ENCODE data around the gene CAPN13. TPM values are rescaled to one million over a fixed set of nuclear protein-coding genes. Genes with fewer than 3 reads are reported as not detected.
A peak's percentile ranks its signal among the peaks of the same experiment; 100 is the strongest.

Gene CAPN13
- total and polyA plus RNA-seq, 2 of the 4 experiments (the other 2 are of a cell fraction): not detected

DNA sequence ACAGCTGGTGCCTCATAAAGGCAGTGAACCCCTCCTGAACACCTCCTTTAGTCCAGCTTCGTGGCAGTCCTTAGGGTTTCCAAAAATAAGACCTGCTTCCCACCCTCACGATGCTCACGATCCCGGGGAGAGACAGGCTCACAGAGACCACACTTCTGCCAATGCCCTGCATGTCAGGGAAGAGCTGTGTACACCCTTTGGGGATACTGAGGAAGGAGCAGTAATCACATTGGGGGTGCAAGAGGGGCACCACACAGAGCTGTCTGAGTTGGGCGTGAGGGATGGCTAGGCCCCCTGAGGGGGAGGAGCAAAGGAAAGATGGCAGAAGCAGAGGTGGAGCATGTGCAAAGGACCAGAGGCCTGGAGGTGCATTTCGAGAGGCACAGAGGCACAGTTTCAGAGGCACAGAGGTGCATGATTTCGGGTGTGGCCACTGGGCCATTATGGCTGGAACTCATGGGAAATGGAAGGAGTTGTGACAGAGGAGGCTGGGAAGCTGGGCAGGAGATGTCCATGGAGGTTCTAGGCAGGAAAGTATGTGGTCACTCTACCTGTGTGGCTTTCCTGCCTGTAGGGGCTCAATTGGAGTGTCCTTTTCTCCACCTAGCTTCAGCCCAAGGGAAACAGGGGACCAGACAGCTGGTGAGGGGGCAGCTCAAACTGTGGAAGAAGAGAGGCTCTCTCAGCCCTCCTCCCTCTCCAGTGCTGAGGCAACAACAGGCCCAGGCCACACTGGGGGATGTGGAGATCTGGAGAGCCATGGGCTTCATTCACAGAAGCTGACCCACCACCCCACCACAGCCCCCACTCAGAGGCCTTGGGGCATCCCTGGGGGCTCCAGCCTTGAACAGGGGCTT lies 115.9 kb downstream of the CAPN13 start:
- no peak overlapping the region for H3K23ac ChIP-seq (ENCODE audit: low read depth, low read length)
- peak overlapping the region; percentile 50; the same call in 1 of the 2 replicates for H2BK120ac ChIP-seq (ENCODE audit: low read depth, low read length)
- in situ Hi-C loops (cut with MboI; ENCODE audit: low sequenced_read_pairs) (no loop called here), dilution Hi-C loops (cut with HindIII; ENCODE audit: low sequenced_read_pairs, unreplicated experiment) (no loop called here), intact Hi-C loops (cut with micrococcal nuclease) (loop anchor here (5.0 kb wide), 1 partner anchor 389 kb away; no protein-coding TSS in a partner anchor)
- H4K20me1 ChIP-seq (ENCODE audit: insufficient read depth, low read length): no peaks in the 10 kb centered on the region
- peak overlapping the region; percentile 63 for H2BK20ac ChIP-seq (ENCODE audit: low read depth, low read length)
- H3K27ac ChIP-seq (ENCODE audit: insufficient read depth, low read length): no peak overlapping the region
- 93% methylated on average over 3 of the region's 7 CpGs; no CpG with 5 or more reads in 1 of the 2 experiments for WGBS, 2 experiments (ENCODE audit: extremely low coverage in 2 of 2, insufficient read length in 1 of 2)
- ChIA-PET POLR2A (ENCODE audit: unreplicated experiment) (no interaction called here), CTCF (interaction anchor here (2.6 kb wide), 1 partner anchor 20 kb away, joined by 7 read pairs; no protein-coding TSS in a partner anchor)
- peaks cover 18% of the 10 kb centered on the region for H3K4me1 ChIP-seq (ENCODE audit: control insufficient read depth, insufficient read depth, low read length)
- no peak overlapping the region for H3K14ac ChIP-seq (replicated peaks; ENCODE audit: low read depth, low read length)
- no peak overlapping the region for H2AFZ ChIP-seq (replicated peaks; ENCODE audit: low read length, poor library complexity)
- H3K9me1 ChIP-seq (ENCODE audit: insufficient read depth, low read length): peaks cover 5% of the 10 kb centered on the region; the same call in 1 of the 2 replicates
- no peak overlapping the region for H2AK9ac ChIP-seq (replicated peaks; ENCODE audit: low read depth, low read length, poor library complexity)
- H3K56ac ChIP-seq (ENCODE audit: extremely low read depth, insufficient read depth, low read length): no peak overlapping the region
- H3K4ac ChIP-seq (ENCODE audit: low read depth, low read length): peak overlapping the region; percentile 57
- H3K9me3 ChIP-seq (ENCODE audit: control insufficient read depth, insufficient read depth, low read length): no peaks in the 10 kb centered on the region
- H3K9ac ChIP-seq (ENCODE audit: low read depth, low read length): no peak overlapping the region
- H3K79me1 ChIP-seq (ENCODE audit: low read depth in 1 of 2, low read length in 2 of 2): 0 out of 4 replicates have a peak, but pooled peaks cover 0 to 2% of the 10 kb centered on the region in 2 experiments
- no peak for TF ChIP-seq NFE2L2 (IDR thresholded peaks at IDR 0.05; ENCODE audit: low read depth, low read length)
- TF ChIP-seq BHLHE40 (IDR thresholded peaks at IDR 0.05; ENCODE audit: low read depth, low read length): no peak
- no peak for TF ChIP-seq SMC3 (IDR thresholded peaks at IDR 0.05; ENCODE audit: low read depth, low read length)
- TF ChIP-seq MXI1 (IDR thresholded peaks at IDR 0.05; ENCODE audit: borderline replicate concordance, low read depth, low read length): no peak
- TF ChIP-seq CHD1 (IDR thresholded peaks at IDR 0.05; ENCODE audit: low read depth, low read length): no peak
- no peak for TF ChIP-seq RCOR1 (IDR thresholded peaks at IDR 0.05; ENCODE audit: insufficient replicate concordance, low read length)
- TF ChIP-seq, protein P1, sequence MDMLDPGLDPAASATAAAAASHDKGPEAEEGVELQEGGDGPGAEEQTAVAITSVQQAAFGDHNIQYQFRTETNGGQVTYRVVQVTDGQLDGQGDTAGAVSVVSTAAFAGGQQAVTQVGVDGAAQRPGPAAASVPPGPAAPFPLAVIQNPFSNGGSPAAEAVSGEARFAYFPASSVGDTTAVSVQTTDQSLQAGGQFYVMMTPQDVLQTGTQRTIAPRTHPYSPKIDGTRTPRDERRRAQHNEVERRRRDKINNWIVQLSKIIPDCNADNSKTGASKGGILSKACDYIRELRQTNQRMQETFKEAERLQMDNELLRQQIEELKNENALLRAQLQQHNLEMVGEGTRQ (IDR thresholded peaks at IDR 0.05; ENCODE audit: low read depth, low read length): no peak
- no peak overlapping the region for H3K4me3 ChIP-seq (ENCODE audit: insufficient read depth, low read depth, low read length)
- no peak overlapping the region for H2BK5ac ChIP-seq (ENCODE audit: low read depth, low read length, poor library complexity, severe bottlenecking)
- peak overlapping the region; percentile 73; the same call in 1 of the 2 replicates for H4K5ac ChIP-seq (ENCODE audit: low read depth, low read length)
- peak overlapping the region; percentile 56 for H2AK5ac ChIP-seq (ENCODE audit: low read depth, low read length)
- H3K27me3 ChIP-seq (ENCODE audit: control insufficient read depth, insufficient read depth, low read length): no peaks in the 10 kb centered on the region
- no peak overlapping the region for H3K18ac ChIP-seq (ENCODE audit: low read depth, low read length)
- no peak overlapping the region for H3K4me2 ChIP-seq (ENCODE audit: low read depth, low read length)
- H3K36me3 ChIP-seq (ENCODE audit: control insufficient read depth, insufficient read depth, low read length): no peaks in the 10 kb centered on the region
- H4K91ac ChIP-seq (ENCODE audit: insufficient read depth, low read depth, low read length): peak overlapping the region; percentile 24; the same call in 1 of the 2 replicates
- ATAC-seq (ENCODE audit: low read depth) (no peak), DNase-seq (no peak)
- H4K8ac ChIP-seq (ENCODE audit: low read depth in 2 of 2, low read length in 2 of 2): peak overlapping the region in 1 of 2 experiments; percentile 5; a peak in 1 of 4 replicates
- H2BK15ac ChIP-seq (ENCODE audit: low read depth, low read length): peak overlapping the region; percentile 70; the same call in 1 of the 3 replicates
- no TSS peak for BruUV-seq (replicated peaks)
